ENCODE results near the gene MEGF6.
A peak's percentile ranks its signal among the peaks of the same experiment; 100 is the strongest.

The MEGF6 gene

GRCh38 chr1:3507636-3508275, 103.6 kb downstream of the MEGF6 start:
- peaks cover 0 to 26% (median 18%) of the 10 kb centered on the region in 5 donors for H3K4me1 ChIP-seq (ENCODE audit: control insufficient read depth in 5 of 5, insufficient read depth in 5 of 5, low read length in 5 of 5)
- H3K9ac ChIP-seq (ENCODE audit: low read length in 5 of 5) = no peak overlapping the region
- no peak overlapping the region for H3K27ac ChIP-seq (ENCODE audit: low read depth, low read length)
- H3K4me3 ChIP-seq (ENCODE audit: low read depth in 1 of 5, low read length in 5 of 5) = no peak overlapping the region
- peaks cover 0 to 2% (median 0%) of the 10 kb centered on the region in 5 donors for H3K27me3 ChIP-seq (ENCODE audit: control insufficient read depth in 5 of 5, insufficient read depth in 4 of 5, low read length in 5 of 5)
- H3K36me3 ChIP-seq (ENCODE audit: control insufficient read depth in 5 of 5, insufficient read depth in 5 of 5, low read length in 5 of 5) = peaks cover 0 to 34% (median 0%) of the 10 kb centered on the region in 5 donors
- H3K9me3 ChIP-seq (ENCODE audit: control insufficient read depth in 5 of 5, low read length in 5 of 5) = no peaks in the 10 kb centered on the region

GRCh38 chr1:3506943-3507342, 104.4 kb downstream of the MEGF6 start:
- Histone ChIP-seq H3K27me3 (ENCODE audit: control insufficient read depth in 5 of 5, insufficient read depth in 4 of 5, low read length in 5 of 5) (peaks cover 0 to 2% (median 0%) of the 10 kb centered on the region in 5 donors), H3K27ac (ENCODE audit: low read depth, low read length) (no peak overlapping the region), H3K9ac (ENCODE audit: low read length in 5 of 5) (no peak overlapping the region), H3K4me1 (ENCODE audit: control insufficient read depth in 5 of 5, insufficient read depth in 5 of 5, low read length in 5 of 5) (peaks cover 0 to 26% (median 18%) of the 10 kb centered on the region in 5 donors), H3K4me3 (ENCODE audit: low read depth in 1 of 5, low read length in 5 of 5) (no peak overlapping the region), H3K36me3 (ENCODE audit: control insufficient read depth in 5 of 5, insufficient read depth in 5 of 5, low read length in 5 of 5) (peaks cover 0 to 33% (median 0%) of the 10 kb centered on the region in 5 donors), H3K9me3 (ENCODE audit: control insufficient read depth in 5 of 5, low read length in 5 of 5) (no peaks in the 10 kb centered on the region)

DNA sequence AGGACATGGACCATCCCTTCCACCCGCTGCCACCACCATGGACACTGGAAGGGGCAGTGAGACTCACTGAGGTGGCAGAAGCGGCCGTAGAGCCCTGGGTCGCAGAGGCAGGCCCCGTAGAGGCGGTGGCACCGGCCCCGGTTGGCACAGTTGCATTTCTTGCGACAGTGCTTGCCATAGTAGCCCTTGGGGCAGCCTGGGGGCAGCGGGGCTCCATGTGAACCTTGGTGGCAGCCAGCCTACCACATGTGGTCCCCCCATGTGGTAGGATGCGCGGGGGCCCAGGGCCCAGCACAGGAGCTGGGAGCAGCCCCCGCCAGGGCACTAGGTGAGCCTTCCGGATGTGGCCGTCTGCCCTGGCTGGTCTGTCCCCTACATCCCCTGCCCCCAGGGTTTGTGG, 105.3 kb downstream of the MEGF6 start:
- Histone ChIP-seq H3K4me1 (ENCODE audit: control insufficient read depth in 5 of 5, insufficient read depth in 5 of 5, low read length in 5 of 5) (peaks cover 0 to 28% (median 21%) of the 10 kb centered on the region in 5 donors), H3K36me3 (ENCODE audit: control insufficient read depth in 5 of 5, insufficient read depth in 5 of 5, low read length in 5 of 5) (peaks cover 0 to 26% (median 0%) of the 10 kb centered on the region in 5 donors), H3K27me3 (ENCODE audit: control insufficient read depth in 5 of 5, insufficient read depth in 4 of 5, low read length in 5 of 5) (peaks cover 0 to 2% (median 0%) of the 10 kb centered on the region in 5 donors), H3K9me3 (ENCODE audit: control insufficient read depth in 5 of 5, low read length in 5 of 5) (no peaks in the 10 kb centered on the region), H3K27ac (ENCODE audit: low read depth, low read length) (no peak overlapping the region), H3K4me3 (ENCODE audit: low read depth in 1 of 5, low read length in 5 of 5) (no peak overlapping the region), H3K9ac (ENCODE audit: low read length in 5 of 5) (no peak overlapping the region)

DNA sequence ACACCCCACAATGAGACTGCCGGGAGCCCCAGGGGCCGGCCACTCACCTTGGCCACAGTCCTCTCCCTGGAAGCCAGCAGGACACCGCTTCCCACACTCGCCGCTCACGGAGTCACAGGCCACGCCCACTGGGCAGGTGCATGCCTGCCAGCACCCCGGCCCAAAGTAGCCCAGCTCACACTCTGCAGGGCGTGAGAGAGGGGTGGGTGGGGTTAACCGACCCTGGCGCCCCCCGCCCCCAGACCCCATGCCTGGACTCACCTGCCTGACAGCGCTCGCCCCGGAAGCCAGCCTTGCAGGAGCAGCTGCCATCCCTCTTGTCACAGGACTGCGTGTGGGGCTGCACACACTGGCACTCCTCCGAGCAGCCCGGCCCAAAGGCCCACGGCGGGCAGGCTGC, 106.1 kb downstream of the MEGF6 start:
- Histone ChIP-seq H3K4me3 (ENCODE audit: low read depth in 1 of 5, low read length in 5 of 5) (no peak overlapping the region), H3K9ac (ENCODE audit: low read length in 5 of 5) (no peak overlapping the region), H3K27ac (ENCODE audit: low read depth, low read length) (peak overlapping the region; percentile 57), H3K4me1 (ENCODE audit: control insufficient read depth in 5 of 5, insufficient read depth in 5 of 5, low read length in 5 of 5) (peaks cover 0 to 31% (median 22%) of the 10 kb centered on the region in 5 donors), H3K36me3 (ENCODE audit: control insufficient read depth in 5 of 5, insufficient read depth in 5 of 5, low read length in 5 of 5) (peaks cover 0 to 28% (median 0%) of the 10 kb centered on the region in 5 donors), H3K9me3 (ENCODE audit: control insufficient read depth in 5 of 5, low read length in 5 of 5) (no peaks in the 10 kb centered on the region), H3K27me3 (ENCODE audit: control insufficient read depth in 5 of 5, insufficient read depth in 4 of 5, low read length in 5 of 5) (peaks cover 0 to 2% (median 0%) of the 10 kb centered on the region in 5 donors)

- Histone ChIP-seq H3K36me3 (ENCODE audit: control insufficient read depth in 5 of 5, insufficient read depth in 5 of 5, low read length in 5 of 5) (peaks cover 0 to 30% (median 0%) of the 10 kb centered on the region in 5 donors), H3K4me1 (ENCODE audit: control insufficient read depth in 5 of 5, insufficient read depth in 5 of 5, low read length in 5 of 5) (peaks cover 0 to 31% (median 22%) of the 10 kb centered on the region in 5 donors), H3K4me3 (ENCODE audit: low read depth in 1 of 5, low read length in 5 of 5) (no peak overlapping the region), H3K27ac (ENCODE audit: low read depth, low read length) (peak overlapping the region; percentile 57), H3K27me3 (ENCODE audit: control insufficient read depth in 5 of 5, insufficient read depth in 4 of 5, low read length in 5 of 5) (peaks cover 0 to 2% (median 0%) of the 10 kb centered on the region in 5 donors), H3K9ac (ENCODE audit: low read length in 5 of 5) (no peak overlapping the region), H3K9me3 (ENCODE audit: control insufficient read depth in 5 of 5, low read length in 5 of 5) (no peaks in the 10 kb centered on the region)
These were observed 106.5 kb downstream of the MEGF6 start for GRCh38 chr1:3504822-3505153.

DNA sequence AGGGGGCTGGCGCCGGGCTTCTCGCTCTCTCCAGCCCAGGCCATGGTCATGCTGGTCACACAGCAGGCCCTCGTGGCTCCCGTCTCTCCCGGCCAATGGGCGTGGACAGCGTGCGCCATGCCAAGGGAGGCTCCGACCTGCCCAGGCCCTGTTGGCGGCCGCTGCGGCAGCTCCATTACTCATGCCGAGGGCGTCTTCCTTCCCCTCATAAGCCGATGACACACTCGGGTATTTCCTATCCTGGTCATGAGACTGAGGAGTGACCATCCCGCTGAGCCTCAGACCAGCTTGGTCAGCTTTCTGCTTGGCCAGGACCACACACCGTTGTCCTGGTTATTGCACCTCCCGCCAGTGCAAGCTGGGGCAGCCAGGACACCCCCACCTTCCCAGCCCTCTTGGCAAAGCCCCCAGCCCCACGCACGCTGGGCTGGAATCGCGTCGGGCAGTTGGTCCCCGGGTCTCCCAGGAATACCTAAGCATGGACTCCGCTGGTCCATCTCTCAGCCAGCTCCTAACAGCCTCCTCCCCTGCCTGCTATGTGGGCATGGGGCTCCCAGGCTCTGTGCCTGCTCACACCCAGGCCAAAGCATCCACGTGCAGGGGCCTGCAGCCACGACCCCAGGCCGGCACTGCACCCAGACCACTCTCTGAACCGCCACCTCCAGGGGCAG, 107.0 kb downstream of the MEGF6 start:
- Histone ChIP-seq H3K4me3 (ENCODE audit: low read depth in 1 of 5, low read length in 5 of 5) (no peak overlapping the region), H3K9me3 (ENCODE audit: control insufficient read depth in 5 of 5, low read length in 5 of 5) (no peaks in the 10 kb centered on the region), H3K4me1 (ENCODE audit: control insufficient read depth in 5 of 5, insufficient read depth in 5 of 5, low read length in 5 of 5) (peaks cover 0 to 31% (median 22%) of the 10 kb centered on the region in 5 donors), H3K9ac (ENCODE audit: low read length in 5 of 5) (no peak overlapping the region), H3K36me3 (ENCODE audit: control insufficient read depth in 5 of 5, insufficient read depth in 5 of 5, low read length in 5 of 5) (peaks cover 0 to 32% (median 0%) of the 10 kb centered on the region in 5 donors), H3K27me3 (ENCODE audit: control insufficient read depth in 5 of 5, insufficient read depth in 4 of 5, low read length in 5 of 5) (peaks cover 0 to 2% (median 0%) of the 10 kb centered on the region in 5 donors), H3K27ac (ENCODE audit: low read depth, low read length) (peak overlapping the region; percentile 57)

- H3K4me3 ChIP-seq (ENCODE audit: low read depth in 1 of 5, low read length in 5 of 5) = no peak overlapping the region
- H3K27me3 ChIP-seq (ENCODE audit: control insufficient read depth in 5 of 5, insufficient read depth in 4 of 5, low read length in 5 of 5) = peaks cover 0 to 2% (median 0%) of the 10 kb centered on the region in 5 donors
- peaks cover 0 to 31% (median 22%) of the 10 kb centered on the region in 5 donors for H3K4me1 ChIP-seq (ENCODE audit: control insufficient read depth in 5 of 5, insufficient read depth in 5 of 5, low read length in 5 of 5)
- no peaks in the 10 kb centered on the region for H3K9me3 ChIP-seq (ENCODE audit: control insufficient read depth in 5 of 5, low read length in 5 of 5)
- H3K9ac ChIP-seq (ENCODE audit: low read length in 5 of 5) = no peak overlapping the region
- H3K27ac ChIP-seq (ENCODE audit: low read depth, low read length) = no peak overlapping the region
- H3K36me3 ChIP-seq (ENCODE audit: control insufficient read depth in 5 of 5, insufficient read depth in 5 of 5, low read length in 5 of 5) = peaks cover 0 to 31% (median 2%) of the 10 kb centered on the region in 5 donors
These were observed 107.8 kb downstream of the MEGF6 start for GRCh38 chr1:3503525-3503886.

- Histone ChIP-seq H3K36me3 (ENCODE audit: control insufficient read depth in 5 of 5, insufficient read depth in 5 of 5, low read length in 5 of 5) (peaks cover 0 to 31% (median 2%) of the 10 kb centered on the region in 5 donors), H3K9me3 (ENCODE audit: control insufficient read depth in 5 of 5, low read length in 5 of 5) (no peaks in the 10 kb centered on the region), H3K4me1 (ENCODE audit: control insufficient read depth in 5 of 5, insufficient read depth in 5 of 5, low read length in 5 of 5) (peaks cover 0 to 31% (median 22%) of the 10 kb centered on the region in 5 donors), H3K4me3 (ENCODE audit: low read depth in 1 of 5, low read length in 5 of 5) (no peak overlapping the region), H3K27ac (ENCODE audit: low read depth, low read length) (no peak overlapping the region), H3K27me3 (ENCODE audit: control insufficient read depth in 5 of 5, insufficient read depth in 4 of 5, low read length in 5 of 5) (peaks cover 0 to 2% (median 0%) of the 10 kb centered on the region in 5 donors), H3K9ac (ENCODE audit: low read length in 5 of 5) (no peak overlapping the region)
These were observed 108.4 kb downstream of the MEGF6 start for GRCh38 chr1:3502641-3503524.

DNA sequence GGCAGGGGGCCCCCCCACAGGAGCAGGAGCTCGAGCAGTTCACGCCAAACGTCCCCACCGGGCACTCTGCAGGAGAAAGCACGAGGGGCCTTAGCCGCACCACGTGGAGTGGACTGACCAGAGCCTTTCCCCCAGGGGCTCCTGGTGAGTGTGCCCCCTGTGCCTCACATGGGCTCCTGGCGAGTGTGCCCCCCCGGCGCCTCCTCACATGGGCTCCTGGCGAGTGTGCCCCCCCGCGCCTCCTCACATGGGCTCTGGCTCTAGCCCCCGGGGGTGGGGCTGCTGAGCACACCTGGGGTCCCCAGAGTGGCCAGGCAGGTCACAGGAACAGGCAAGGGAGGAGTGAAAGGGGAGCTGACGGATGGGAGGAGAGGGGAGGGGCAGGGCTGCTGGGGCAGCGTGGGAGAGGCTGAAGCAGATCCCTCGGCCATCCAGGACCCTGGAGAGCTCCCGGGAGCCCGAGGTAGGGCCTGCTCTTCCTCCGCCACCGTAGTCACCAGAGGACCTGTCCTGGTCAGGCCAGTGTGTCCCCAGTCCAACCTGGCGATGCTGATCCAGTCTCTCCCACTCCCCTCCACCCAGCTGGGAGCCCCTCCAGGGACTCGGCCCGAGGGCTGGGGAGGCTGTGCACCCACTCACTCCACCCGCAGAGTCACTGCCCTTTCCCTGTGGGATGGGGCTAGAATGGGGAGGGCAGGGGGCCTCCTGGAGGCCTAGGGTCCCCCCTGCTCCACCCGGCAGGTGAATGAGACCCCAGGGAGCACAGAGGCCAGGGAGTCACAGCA, 109.3 kb downstream of the MEGF6 start:
- Histone ChIP-seq H3K9ac (ENCODE audit: low read length in 5 of 5) (no peak overlapping the region), H3K27me3 (ENCODE audit: control insufficient read depth in 5 of 5, insufficient read depth in 4 of 5, low read length in 5 of 5) (peaks cover 0 to 4% (median 0%) of the 10 kb centered on the region in 5 donors), H3K27ac (ENCODE audit: low read depth, low read length) (no peak overlapping the region), H3K9me3 (ENCODE audit: control insufficient read depth in 5 of 5, low read length in 5 of 5) (no peaks in the 10 kb centered on the region), H3K36me3 (ENCODE audit: control insufficient read depth in 5 of 5, insufficient read depth in 5 of 5, low read length in 5 of 5) (peaks cover 0 to 24% (median 2%) of the 10 kb centered on the region in 5 donors), H3K4me1 (ENCODE audit: control insufficient read depth in 5 of 5, insufficient read depth in 5 of 5, low read length in 5 of 5) (peaks cover 0 to 31% (median 22%) of the 10 kb centered on the region in 5 donors), H3K4me3 (ENCODE audit: low read depth in 1 of 5, low read length in 5 of 5) (no peak overlapping the region)
